Purkinje cell (primary cell): ENCODE data around the gene BIN2. TPM values are rescaled to one million over a fixed set of nuclear protein-coding genes. Genes with fewer than 3 reads are reported as not detected.

ENCODE experiments used
- polyA plus RNA-seq: library from polyadenylated mRNA; unstranded; fragments of >200 nt; fragmentation: Nextera tagmentation; gene quantifications from 2 replicates; pipeline ENCODE4 v1.2.1, GENCODE V29; 2014

Gene BIN2
- not detected in 2 replicates for polyA plus RNA-seq

GRCh38 chr12:51323966-51324895 is at the start of gene BIN2:
Gene BIN2, minus strand, starts transcription at chr12:51324174. Its CDS starts 72 bp downstream, at chr12:51324102.

GRCh38 chr12:51346581-51346980 is 22.6 kb upstream of the BIN2 start, which contains the start of gene CELA1:
Gene CELA1, minus strand, starts transcription at chr12:51346679. Its CDS starts 41 bp downstream, at chr12:51346638.

GRCh38 chr12:51270067-51270950 is 53.7 kb downstream of the BIN2 start, which contains the start of gene SMAGP:
Gene SMAGP, minus strand, starts transcription at chr12:51270415. Its CDS starts 1,137 bp downstream, at chr12:51269278.

GRCh38 chr12:51238510-51239334 is 85.3 kb downstream of the BIN2 start, which contains the start of gene DAZAP2:
Gene DAZAP2, plus strand, starts transcription at chr12:51238826. Its CDS starts 82 bp downstream, at chr12:51238908.

Other genes with a start within 250 kb of the BIN2 start
- 37.9 and 39.7 TPM in 2 replicates for gene CSRNP2, start 240.6 kb downstream of the BIN2 start, polyA plus RNA-seq
- 15.4 and 19.0 TPM in 2 replicates for gene TFCP2, start 151.0 kb downstream of the BIN2 start, polyA plus RNA-seq
- gene POU6F1, start 106.1 kb downstream of the BIN2 start, polyA plus RNA-seq, result 1.5 and 4.9 TPM in 2 replicates
- gene DAZAP2, start 85.3 kb downstream of the BIN2 start, polyA plus RNA-seq, result 103 and 117 TPM in 2 replicates
- 1.5 TPM in 1 of 2 replicates, not detected in the other for gene SMAGP, start 53.8 kb downstream of the BIN2 start, polyA plus RNA-seq
- gene CELA1, start 22.5 kb upstream of the BIN2 start, polyA plus RNA-seq, result 0.52 TPM in 1 of 2 replicates, not detected in the other
- not detected in 2 replicates for gene GALNT6, start 67.2 kb upstream of the BIN2 start, polyA plus RNA-seq
- 41.2 and 41.7 TPM in 2 replicates for gene SLC4A8, start 100.7 kb upstream of the BIN2 start, polyA plus RNA-seq